CD1c-positive myeloid dendritic cell (primary cell): ENCODE data around the gene PRKAG3.
"Not testable (repeated sequence)": the region's sequence is repeated elsewhere in the genome, so short reads cannot be mapped to it uniquely, and the experiment has no call there.

Source experiments
- DNase-seq: peaks from one replicate; pipeline ENCODE4 v3.0.0-alpha.2; 2016; ENCODE audit errors: extremely low spot score

Gene PRKAG3

DNA sequence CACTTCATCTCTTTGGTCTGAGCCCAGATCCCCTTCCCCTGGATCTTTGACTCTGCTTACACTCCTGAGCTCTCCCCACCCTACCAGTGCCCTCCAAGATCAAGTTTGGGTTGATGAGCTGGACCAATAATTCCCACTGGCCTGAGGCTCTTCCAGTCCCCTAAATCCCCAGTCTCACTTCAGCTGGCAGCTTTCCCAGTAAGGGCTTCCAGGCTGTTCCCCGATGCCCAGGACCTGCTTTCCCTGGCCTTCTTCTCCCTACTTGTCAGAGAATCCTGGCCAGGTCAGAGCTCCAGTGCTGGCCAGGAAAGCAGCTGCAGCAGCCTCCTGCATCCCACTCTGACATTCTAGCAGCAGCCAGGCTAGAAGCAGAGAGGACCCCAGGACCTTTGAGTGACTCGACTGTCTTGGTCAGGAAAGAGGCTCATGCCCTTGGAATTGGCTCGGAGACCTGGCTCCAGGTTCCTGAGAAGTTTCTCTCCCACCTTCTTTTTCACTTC, 31.5 kb upstream of the PRKAG3 start:
- no peak for DNase-seq

DNA sequence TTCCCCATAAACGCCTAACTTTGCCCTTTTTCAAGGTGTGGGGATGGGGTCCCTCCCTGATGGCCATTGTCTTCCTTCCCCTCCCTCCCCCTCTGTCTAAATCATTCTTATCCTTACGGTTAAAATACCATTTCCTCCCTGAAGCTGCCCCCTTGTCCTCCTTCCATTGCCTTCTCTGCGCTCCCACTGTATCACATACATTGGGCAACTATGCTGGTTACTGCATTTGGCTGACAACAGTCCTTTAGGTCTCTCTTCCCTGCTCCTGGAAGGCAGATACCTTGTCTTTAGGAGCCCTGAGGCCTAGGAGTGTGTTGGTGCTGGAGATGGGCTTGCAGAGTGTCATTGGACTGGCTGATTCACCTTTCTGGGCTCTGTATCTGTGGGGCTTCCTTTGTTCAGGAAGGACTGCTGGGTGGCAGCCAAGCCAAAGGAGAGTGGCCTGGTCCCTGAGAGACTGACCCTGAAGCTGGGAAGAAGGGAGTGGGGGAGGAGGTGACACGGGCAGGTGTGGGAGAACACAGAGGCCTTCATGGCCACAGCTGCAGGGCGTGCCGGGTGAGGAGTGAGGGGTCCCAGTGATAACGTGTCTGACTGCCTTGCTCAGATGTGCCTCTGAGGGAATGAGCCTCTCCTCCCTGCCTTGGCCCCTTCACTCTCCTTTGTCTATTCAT, 30.2 kb upstream of the PRKAG3 start:
- no peak for DNase-seq

DNA sequence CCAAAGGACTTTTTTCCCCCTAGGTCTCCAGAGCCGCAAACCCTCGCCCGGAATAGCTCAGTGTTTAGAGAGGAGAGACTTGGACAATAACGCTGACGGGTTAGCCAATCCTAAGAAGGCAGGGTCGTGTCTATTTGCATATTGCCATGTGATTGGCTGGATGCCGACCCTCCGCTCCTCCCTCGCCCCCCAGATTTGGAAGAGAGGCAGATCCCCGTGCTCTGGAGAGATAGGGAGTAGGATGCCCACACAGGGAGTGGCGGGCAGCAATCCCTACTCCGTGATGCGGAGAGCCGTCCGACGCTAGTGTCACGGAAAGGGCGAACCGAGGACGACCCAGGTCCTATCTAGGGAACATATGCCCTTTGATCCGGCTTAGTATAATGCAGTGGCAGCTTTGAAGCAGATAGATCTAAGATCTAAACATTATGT, 29.4 kb upstream of the PRKAG3 start:
- DNase-seq: no peak

DNA sequence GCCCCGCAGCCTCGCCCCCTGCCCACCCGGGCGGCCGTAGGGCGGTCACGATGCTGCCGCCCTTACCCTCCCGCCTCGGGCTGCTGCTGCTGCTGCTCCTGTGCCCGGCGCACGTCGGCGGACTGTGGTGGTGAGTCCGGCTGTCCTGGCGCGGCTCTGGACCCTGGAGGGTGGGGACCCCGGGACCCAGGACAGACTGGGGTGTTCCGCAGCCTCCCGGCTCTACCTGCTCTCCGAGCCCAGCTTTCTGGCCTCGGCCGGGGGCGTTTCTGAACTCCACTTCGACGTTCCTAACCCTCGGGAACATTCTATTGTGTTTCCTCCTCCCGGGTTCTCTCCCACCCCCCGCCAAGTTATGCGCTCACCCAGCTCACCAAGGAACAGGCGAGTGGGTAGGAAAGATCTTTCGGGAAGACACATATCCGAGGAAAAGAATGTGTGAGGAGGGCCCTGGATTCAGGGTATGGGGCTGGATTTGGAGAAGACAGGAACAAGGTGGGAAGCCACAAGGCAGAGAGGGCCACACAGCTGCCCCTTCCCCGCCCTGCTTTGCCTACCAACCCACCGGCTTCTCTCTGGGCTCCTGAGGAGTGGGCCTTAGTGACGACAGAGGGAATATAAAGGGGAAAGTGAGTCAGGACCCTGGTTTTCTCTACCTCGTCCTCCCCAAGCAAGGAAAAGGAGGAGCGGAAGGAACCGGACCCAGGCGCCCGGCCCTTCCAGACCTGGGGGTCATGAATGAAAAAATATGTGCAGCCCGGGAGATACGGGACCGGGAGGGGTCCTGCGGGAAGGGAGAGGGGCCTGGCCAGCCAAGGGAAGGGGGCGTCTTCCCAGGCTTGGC, 28.6 kb upstream of the PRKAG3 start:
- DNase-seq: no peak

DNA sequence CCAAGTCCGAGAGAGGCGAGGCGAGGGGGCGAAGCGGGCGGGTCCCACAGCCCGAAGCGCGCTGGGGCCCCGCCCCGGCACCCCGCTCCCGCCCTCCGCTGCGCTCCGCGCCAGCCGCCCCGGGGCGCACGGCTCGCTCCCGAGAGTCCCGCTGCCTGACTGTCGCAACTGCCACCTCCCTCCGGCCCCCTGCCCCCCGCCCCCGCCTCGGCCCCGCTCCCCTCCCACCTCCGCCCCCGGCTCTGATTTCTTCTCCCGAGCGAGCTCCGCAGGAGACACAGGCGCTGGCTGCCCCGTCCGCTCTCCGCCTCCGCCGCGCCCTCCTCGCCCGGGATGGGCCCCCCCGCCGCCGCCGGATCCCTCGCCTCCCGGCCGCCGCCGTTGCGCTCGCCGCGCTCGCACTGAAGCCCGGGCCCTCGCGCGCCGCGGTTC, 28.0 kb upstream of the PRKAG3 start, which contains the start of gene WNT6:
Gene WNT6, plus strand, starts transcription at position 250 of the 432 bp plus-strand sequence. CDS start 233 bp downstream, outside the sequence.
- DNase-seq: peak; percentile 13

DNA sequence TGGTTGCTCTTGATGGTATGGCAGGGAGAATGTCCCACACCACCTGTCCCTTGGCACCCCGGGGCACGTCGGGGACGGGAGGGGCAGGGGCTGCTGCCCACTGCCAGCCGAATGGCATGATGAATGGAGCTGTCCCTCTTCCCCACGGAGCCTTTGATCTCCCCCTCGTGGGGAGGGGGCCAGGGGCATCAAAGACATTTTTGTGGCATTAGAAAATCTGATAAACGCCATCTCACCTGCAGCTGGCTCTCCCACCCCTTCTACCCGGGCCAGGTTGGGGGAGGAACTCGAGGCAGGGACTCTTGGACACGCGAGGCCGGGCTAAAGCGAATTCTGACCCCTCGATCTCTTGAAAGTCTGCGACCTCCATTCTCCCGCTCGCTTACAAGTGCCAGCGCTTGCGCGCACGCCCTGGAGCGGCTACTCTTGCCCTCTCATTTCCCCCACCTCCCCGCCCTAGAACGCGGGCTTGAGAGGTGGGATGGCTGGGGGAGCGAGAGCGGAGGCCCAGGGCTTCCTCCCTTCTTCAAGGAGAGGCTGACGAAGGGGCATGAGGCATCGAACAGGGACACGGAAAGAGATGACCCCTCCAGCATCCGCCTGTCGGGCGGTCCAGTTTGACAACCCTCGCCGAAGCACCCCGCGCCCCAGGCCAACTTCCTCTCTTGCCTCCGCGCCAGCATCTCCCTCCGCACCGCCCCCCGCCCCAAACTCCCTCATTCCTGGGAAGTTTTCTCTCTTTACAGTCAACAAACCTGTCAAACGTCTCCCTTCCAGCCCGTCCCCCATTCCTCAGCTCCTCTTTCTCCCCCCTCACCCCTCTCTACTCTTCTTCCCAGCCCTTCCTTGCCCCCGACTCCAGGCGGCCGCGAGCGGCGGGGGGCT, 27.3 kb upstream of the PRKAG3 start:
- no peak for DNase-seq

DNA sequence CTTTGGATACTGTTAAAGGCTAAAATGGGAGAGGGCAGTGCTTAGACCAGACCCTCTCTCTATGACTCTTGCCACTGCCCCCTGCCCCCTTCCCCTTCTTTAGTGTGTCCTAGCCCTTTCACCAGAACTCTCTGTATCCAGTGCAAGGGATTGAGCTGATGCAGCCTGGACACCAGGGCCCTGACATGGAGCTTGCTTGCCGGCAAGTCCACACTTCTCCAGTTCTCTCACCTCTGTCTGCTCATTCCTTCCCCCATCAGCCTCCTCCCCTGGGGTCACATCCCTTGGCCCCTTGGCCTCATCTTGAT, 26.5 kb upstream of the PRKAG3 start:
- DNase-seq: no peak

DNA sequence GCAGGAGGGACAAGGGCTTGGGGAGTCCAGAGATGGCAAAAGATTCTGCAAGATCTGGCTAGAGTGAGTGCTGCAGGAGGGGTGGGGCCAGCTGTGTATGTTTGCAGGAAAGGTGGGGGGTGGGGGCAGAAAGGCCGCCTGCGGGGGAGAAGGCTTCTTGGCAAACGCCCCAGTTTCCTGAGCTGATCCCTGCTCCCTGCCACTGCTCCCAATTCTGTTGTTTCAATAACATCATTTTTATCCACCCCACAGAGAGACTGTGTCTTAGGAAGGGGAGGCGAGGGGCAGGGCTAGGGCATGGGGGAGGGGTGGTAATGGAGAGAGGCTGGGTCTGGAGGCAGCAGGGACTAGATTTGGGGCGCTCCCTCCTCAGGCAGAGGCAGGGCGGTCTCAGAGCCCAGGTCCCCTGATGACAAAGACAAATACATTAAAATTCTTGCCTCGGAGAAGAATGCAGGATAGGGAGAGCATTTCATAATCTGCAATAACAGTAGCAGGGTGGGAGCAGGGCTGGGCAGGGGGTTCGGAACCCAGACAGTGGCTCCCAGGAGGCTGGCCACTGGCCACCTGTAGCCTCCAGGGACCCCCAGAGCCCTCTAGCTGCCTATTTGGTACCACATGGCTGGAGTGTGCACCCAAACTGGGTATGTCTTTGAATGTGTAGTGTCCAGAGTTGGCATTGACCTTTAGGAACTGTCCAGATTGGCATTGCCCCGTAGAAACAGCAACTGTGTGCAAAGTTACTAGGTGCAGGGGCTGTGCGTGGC, 26.0 kb upstream of the PRKAG3 start:
- DNase-seq: no peak

DNA sequence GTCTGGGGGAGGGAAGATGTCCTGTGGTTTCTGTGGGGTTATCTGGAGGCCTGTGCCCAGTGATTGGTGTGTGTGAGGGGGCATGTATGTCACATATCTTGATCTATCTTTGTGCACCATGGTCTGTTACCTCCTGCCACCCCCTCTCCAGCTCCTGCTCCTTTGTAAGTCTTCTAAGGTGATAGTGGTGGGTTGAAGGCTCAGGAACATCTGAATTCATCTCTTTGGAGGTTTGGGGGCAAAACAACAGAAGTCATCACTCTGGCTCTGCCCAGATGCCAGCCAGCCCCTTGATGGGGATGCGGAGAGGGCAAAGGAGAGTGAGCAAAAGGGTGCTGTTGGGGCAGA, 25.3 kb upstream of the PRKAG3 start:
- DNase-seq: no peak

DNA sequence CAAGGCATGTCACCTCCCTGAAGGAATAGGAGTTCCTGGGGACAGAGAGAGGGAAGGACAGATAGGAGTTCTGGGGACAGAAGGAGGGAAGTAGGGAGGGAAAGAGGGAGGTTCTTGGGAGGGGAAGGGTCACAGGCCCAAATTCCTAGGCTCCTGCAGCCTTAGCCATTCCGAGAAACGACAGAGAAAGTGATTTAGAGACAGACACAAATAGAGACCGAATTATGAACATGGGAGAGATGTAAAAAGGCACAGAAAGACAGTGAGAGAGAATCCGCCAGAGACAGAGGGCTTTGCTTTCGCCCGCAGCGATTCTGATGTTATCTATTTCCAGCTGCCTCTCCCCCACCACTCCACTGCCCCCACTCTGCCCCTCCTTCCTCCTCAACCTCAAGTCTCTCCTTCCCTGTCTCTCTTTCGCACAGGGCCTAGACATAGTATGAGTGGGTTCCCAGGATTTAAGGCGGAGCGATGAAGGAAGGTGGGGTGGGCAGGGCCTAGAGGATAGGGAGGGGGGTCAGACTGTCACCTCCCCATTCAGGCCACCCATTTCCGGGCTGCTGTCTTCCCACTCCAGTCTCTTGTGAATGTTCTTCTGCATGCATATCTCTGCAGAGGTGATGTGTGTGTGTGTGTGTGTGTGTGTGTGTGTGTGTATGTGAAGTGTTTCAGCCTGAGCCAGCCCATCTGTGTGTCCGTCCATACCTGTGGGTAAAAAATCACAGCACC, 24.7 kb upstream of the PRKAG3 start:
- no peak for DNase-seq

DNA sequence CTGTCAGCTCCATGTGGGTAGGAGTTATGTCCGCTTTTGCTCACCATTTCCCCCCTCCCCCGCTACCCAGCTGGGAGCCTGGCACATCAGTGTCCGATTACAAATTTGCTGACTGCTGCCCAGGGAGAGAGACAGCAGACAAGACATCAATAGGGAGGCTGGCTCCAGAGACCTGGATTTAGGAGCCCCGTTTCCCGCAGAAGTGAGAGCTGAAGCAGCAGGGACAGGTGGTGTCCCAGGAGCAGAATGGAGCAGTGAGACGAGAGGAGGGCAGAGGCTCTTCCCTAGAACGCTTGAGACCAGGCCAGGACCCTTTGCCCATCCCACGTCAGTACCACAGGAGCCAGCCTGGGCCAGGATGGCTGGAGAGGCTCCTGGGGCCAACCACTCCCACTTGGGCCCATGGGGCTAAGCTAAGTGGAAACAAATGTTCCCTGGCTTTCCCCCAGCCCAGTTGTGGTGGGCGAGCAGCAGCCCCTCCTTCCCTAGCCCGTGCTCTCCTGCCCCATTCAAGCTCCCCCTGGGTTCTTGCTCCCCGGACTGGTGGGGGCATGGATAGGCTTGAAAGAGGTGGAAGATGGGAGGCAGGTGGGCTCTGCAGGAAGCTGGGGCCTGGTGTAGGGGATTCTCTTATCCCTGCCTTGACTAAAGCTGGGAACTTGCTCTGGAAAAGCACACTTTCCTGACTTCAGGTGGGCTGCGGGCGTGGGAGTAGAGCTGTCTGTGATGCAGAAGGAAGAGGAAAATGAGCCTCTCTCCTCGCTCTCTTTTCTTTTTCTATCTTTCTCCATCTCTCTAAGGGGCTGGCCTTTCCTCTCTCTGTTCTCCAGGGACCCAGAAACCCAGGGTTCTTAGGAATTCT, 23.9 kb upstream of the PRKAG3 start:
- no peak for DNase-seq

DNA sequence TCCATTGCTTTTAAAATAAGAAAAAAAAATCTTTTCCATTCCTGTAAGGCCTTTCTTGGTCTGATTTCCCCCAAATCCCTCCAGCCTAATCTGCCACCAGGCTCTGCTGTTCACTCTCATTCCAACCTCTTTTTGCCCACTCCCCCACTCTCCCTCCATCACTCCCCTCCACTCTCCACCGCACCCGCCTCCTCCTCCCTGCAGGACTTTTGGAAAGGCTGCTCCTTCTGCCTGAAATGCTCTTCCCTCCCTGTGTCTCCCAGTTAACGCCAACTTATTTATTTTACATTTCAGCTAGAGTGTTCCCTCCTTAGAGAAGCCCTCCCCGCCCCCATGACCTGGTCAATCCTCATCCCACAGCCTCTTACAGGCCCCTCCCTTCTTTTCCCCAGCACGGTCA, 23.3 kb upstream of the PRKAG3 start:
- no peak for DNase-seq

DNA sequence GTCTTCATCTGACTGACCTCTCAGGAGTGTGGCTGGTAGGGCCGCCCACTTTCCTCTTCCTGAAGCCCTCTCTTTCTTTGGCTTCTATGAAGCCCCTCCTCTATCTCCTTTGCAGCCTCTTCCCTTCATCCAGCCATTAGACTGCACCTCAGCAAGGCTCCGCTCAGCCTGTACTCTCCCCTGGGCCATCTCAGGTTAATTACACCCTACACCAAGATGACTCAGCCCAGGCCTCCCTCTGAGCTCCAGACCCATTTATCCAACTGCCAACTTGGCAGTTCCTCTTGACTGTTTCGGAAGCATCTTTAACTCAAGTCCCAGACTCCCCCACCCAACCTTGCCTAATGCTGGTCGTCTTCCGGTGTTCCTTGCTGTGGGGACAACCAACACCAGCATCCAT, 22.2 kb upstream of the PRKAG3 start:
- DNase-seq: no peak

DNA sequence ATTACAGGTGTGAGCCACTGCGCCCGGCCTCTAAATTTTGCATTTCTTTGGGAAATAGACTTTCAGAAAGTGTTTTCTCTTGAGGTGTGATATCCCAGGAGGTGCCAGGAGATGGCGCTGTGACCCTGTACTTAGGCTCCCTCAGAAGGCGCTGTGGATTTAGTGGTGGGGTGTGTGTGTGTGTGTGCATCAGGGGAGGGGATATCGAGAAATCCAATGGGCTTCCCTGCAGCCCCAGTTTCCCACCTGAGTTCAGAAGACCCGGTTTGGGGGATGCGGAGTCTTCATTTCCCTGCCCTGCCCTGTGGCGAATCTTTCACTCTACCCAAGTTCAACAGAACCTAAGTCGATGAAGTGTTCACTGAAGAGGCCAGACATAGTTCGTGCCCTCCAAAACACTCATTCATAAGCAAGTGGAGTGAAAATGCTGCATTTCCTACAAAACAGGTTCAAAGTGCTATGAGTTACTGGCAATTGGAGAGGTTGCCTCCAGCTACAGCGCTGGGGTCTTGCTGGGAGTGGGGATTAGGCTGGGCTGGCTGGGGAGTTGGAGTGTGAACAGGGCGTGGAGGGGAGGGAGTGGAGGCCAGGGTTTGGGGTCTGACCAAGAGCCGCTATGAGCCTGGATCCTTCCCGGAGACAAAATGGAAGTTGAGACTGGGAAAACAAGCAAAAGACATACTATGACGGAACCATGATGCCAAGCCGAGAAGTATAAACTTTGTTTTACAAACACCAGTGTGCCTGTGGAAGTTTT, 21.5 kb upstream of the PRKAG3 start:
- peak; percentile 77 for DNase-seq

DNA sequence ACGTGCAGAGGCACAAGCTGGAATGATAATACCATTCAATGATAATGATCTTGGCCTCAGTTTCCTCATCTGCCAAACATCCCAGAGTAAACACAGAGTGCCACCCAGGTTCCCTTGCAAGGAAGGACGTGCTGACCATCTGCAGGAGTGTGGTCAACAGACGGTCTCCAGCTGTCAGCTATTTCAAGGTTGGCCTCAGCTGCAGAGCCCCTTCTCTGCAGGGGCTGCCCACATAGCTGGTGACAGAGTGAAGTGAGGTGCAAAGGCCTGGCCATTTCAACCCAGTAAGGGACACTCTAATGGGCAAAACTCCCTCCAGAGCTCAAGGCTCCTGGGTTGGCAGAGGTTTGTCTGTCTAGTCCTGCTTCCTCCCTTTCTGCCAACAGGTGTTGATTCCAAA, 19.7 kb upstream of the PRKAG3 start:
- DNase-seq: no peak

DNA sequence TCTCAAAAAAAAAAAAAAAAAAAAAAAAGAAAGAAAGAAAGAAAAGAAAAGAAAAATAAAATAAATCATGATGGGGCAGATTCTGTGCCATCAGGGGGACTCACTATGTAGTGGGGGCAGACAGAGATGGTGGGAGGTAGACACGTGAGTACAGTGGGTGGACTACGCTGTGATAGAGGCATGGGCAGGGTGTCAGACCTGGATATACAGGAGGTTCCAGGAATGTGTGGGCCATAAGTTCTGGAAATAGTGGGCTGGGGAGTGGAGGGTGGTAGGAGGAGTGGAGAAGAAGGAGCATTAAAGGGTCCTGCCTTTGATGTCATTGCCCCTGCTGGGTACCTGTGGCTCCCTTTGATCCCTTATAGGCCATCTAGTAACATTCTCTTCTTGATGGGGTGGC, 19.2 kb upstream of the PRKAG3 start:
- DNase-seq: no peak

DNA sequence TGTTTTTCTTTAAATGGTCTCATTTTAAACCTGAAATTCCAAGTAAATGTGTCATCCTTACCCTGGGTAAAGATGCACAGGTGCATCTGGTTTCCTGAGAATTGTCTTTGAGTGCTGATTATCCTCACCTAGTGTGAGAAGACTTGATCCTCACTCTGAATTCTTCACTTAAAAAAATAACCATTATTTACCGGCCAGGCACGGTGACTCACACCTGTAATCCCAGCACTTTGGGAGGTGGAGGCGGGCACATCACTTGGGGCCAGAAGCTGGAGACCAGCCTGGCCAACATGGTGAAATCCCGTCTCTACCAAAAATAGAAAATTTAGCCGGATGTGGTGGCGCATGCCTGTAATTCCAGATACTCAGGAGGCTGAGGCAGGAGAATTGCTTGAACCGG, 18.1 kb upstream of the PRKAG3 start:
- DNase-seq: no peak

DNA sequence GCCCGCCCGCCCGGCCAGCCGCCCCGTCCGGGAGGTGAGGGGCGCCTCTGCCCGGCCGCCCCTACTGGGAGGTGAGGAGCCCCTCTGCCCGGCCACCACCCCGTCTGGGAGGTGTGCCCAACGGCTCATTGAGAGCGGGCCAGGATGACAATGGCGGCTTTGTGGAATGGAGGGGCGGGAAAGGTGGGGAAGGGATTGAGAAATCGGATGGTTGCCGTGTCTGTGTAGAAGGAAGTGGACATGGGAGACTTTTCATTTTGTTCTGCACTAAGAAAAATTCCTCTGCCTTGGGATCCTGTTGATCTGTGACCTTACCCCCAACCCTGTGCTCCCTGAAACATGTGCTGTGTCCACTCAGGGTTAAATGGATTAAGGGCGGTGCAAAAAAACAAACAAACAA, 15.4 kb upstream of the PRKAG3 start:
- not testable (repeated sequence) for DNase-seq

DNA sequence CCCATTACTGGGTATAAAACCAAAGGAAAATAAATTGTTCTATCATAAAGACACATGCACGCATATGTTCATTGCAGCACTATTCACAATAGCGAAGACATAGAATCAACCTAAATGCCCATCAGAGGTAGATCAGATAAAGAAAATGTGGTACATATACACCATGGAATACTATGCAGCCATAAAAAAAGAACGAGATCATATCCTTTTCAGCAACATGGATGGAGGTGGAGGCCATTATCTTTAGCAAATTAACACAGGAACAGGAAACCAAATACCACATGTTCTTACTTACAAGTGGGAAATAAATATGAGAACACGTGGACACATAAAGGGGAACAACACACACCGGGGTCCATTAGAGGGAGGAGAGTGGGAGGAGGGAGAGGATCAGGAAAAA, 12.7 kb upstream of the PRKAG3 start:
- DNase-seq: not testable (repeated sequence)
